ENCODE data around the gene PDE10A.

PDE10A gene

GRCh38 chr6:165653607-165654006, 9.4 kb downstream of the PDE10A start:
- DNase-seq = no peak

- DNase-seq = no peak
Measured at GRCh38 chr6:165653196-165653595, 9.8 kb downstream of the PDE10A start.

DNA sequence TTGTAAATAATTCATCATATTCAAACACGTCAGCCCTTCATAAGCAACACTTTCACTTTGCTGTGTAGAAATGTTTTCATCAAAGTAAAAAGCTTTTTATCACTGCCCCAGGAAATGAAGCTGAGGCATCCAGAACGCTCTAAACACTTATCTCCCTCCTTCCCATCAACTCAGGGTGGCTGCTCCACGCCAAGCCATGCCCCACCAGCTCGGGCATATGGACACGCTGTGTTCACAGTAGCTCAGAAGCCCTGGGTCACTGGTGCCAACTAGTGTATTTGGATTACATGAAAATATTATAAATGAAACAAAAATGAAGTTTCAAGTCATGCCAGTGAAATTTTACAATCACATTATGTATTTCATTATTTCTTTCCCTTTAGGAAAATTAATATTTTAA, 10.3 kb downstream of the PDE10A start:
- no peak for DNase-seq

GRCh38 chr6:165649166-165650137, 13.6 kb downstream of the PDE10A start:
- DNase-seq = no peak

- no peak for DNase-seq
Measured at GRCh38 chr6:165647041-165647440, 16.0 kb downstream of the PDE10A start.

- DNase-seq = no peak
Measured at GRCh38 chr6:165645919-165646318, 17.1 kb downstream of the PDE10A start.

GRCh38 chr6:165644586-165645266, 18.3 kb downstream of the PDE10A start:
- DNase-seq = no peak

DNA sequence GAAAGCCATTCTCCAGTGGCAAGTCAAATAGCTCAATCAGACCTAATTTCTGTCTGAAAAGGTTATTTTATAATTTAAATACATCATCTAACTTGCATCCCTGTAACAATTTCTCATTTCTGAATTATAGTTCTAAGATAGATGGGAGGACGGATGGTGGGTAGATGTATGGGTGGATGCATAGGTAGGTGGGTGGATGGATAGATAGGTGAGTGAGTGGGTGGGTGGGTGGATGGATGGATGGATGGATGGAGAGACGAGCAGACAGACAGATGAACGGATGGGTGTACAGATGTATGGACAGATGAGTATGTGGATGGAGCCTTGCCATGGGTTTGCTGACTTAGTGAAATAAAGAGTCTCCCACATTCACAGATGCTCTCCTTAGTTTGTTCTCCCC, 20.0 kb downstream of the PDE10A start:
- no peak for DNase-seq

- no peak for DNase-seq
Measured at GRCh38 chr6:165641672-165642156, 21.3 kb downstream of the PDE10A start.

GRCh38 chr6:165640806-165641205, 22.2 kb downstream of the PDE10A start:
- DNase-seq = no peak

DNA sequence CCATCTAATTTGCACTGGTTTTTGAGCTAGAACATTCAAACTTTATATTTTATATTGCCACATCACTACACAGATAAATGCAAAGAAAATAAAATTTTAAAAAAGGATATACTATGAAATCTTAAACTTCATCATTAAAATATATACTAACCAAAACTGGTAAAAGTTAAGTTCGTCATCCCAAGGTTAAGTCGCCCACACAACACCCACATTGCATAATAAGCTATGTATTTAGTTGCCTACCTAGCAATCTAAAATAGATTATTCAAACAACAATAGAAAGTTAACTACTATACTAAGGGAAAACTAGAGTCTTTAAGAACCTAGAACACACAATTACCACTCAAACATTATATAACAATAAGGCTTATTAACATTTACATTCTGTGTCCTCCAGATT, 24.5 kb downstream of the PDE10A start:
- no peak for DNase-seq

DNA sequence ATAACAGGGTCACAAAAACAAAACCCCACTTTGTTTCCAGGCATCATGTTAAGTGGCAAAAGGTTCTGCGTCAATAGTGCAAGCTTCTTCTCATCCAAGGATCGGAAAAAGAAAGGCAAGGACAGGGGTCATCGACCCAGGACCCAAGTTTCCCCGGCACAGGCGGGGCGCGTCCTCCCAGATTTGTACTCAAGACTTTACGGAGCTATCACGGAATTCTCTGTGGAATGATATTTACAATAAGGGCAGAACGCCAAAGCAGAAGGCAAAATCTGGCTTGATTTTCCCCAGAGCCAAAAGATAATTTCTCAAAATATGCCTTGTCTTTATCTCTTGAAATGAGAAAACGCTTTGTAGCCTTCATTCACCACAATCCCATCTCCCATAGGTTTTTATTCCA, 25.5 kb downstream of the PDE10A start:
- DNase-seq = no peak

GRCh38 chr6:165636402-165637048, 26.5 kb downstream of the PDE10A start:
- no peak for DNase-seq

- DNase-seq = no peak
Measured at GRCh38 chr6:165635965-165636364, 27.1 kb downstream of the PDE10A start.

GRCh38 chr6:165634101-165634880, 28.8 kb downstream of the PDE10A start:
- no peak for DNase-seq

DNA sequence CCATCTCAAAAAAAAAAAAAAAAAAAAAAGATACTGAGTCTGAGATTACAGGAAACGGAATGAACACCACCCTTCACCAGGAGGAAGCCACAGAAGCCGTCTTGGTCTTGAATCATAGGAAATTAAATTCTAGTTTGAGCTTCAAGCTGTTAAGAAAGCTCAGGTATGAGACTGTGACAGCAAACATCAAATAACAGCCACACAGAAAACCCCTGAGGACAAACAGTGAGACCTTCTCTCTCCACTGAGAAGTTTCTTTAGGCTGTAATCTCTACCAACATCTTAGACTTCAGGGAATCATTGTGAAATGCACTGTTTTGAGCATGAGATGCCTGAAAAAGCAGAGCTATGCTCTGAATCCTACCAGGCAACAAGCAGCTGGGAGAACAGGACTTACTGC, 30.8 kb downstream of the PDE10A start:
- DNase-seq = no peak

DNA sequence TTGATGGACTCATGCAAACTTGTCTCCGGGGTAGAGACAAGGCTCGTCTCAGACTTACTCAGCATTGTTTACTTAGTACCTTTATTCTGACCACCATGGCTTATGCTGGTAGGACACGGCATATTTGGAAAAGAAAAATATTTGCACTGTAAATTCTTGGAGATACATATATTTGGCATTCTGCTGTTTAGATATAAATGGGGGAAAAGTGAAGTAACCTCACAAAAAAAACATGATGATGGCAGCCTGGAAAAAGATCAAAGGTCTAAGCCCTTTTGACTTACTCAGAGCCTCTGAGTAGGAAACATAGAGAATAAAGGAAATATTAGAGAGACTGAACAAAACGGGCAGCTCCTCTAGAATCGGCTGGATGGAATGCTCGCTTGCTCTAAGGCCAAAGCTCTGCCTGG, 32.5 kb downstream of the PDE10A start:
- no peak for DNase-seq

DNA sequence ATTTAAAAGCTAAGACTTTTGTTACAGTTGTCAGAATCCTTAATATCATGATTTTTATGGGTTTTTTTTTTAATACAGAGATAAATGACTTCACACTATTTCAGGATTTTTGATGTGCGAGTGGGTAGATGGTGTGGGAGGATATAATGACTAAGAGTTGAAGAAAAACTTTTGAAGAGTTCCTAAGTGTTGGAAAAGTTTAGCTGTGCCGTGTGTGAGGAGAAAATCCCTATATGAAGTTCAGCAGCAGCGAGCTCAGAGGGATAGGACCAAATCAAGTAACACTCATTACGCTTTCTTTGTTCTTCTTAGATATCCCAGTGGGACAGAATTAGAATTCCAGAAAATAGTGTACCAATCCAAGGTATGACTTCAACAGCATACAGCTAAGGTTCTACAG, 34.1 kb downstream of the PDE10A start:
- no peak for DNase-seq

DNA sequence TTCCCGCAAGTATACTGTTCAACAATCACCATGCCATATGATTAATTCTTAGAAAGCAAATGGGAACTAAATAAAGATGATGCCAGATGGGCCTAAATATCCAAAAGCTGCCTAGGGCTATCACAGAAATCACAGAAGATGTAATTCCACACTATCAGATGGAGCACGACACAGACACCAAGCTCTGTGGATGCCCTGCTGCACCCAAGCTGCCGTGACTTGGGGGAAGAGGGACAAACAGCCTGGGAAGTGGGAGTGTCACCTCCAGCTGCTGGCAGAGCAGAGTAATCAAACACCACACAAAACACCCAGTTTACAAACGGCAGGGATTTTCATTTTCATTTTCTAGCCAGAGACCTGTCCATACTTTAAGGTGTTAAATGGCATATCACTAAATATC, 35.7 kb downstream of the PDE10A start:
- no peak for DNase-seq

DNA sequence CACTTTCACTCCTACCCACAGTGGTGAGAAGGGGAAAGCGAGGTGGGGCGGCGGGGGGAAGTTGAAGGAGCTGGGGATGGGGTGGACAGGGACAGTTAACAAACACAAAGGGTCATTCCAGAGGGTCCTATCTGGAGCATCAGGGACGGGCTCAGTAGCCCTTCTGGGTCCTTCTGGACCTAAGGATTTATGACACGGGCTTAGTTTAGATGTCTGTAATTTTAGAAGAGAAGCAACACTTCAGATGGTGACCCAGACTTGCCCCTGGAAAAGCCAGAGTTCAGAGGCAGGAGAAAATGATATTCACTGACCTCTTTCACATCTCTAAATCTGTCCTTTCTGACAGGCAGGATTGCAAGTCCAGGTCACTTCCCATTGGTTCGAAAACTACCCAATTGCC, 36.3 kb downstream of the PDE10A start:
- DNase-seq = no peak

- DNase-seq = no peak
Measured at GRCh38 chr6:165624871-165625639, 38.0 kb downstream of the PDE10A start.

DNA sequence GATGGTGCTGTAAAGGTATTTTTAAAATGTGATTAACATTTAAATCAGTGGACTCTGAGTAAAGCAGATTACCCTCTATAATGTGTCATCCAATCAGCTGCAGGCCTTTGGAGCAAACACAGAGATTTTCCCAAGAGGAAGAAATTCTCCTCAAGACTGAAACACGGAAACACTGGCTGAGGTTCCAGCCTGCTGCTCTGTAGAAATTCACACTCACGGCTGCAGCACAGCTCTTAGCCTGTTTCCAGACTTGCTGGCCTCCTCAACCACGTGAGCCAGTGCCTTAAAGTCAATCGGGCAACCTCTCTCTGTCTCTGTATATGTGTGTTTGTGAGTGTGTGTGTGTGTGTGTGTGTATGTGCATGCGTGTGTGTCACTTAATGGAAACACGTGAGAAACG, 41.1 kb downstream of the PDE10A start:
- DNase-seq = no peak

Measured in NCI-H1436 (cell line).